ENCODE results near the gene KRT16. TPM values are rescaled to one million over a fixed set of nuclear protein-coding genes. Genes with fewer than 3 reads are reported as not detected.

Gene KRT16
- total and polyA plus RNA-seq, 2 of the 8 experiments (the other 6 are each of a cell fraction or from before 2014, with no cell fraction given) = not detected

- Histone ChIP-seq H3K18ac (ENCODE audit: extremely low read depth, low read length) (no peak overlapping the region), H2BK15ac (ENCODE audit: low read length) (no peak overlapping the region; the same call in 1 of the 2 replicates), H4K20me1 (replicated peaks in 1 of 2; ENCODE audit: control insufficient read depth in 1 of 2, insufficient read depth in 2 of 2, low read length in 2 of 2) (no peaks in the 10 kb centered on the region), H3K23me2 (ENCODE audit: low read depth, low read length) (no peaks in the 10 kb centered on the region), H3K9me3 (ENCODE audit: insufficient read depth in 2 of 2, low read depth in 1 of 2, low read length in 1 of 2) (no peaks in the 10 kb centered on the region), H4K8ac (ENCODE audit: extremely low read depth, insufficient read depth, low read length) (peak overlapping the region; percentile 74; the same call in 1 of the 2 replicates), H2BK5ac (ENCODE audit: low read depth, low read length) (0 out of 2 replicates have a peak overlapping the region, but pooled peaks have one; percentile 3), H3K36me3 (ENCODE audit: control insufficient read depth in 2 of 4, insufficient read depth in 4 of 4, low read length in 3 of 4) (no peaks in the 10 kb centered on the region), H3K4me1 (replicated peaks in 1 of 4; ENCODE audit: control insufficient read depth in 3 of 4, insufficient read depth in 4 of 4, low read length in 3 of 4) (peaks cover 0 to 19% (median 4%) of the 10 kb centered on the region in 4 experiments; a peak in 2 of 7 replicates), H4K91ac (replicated peaks; ENCODE audit: insufficient read length, low read length) (no peak overlapping the region), H3K4me2 (ENCODE audit: insufficient read depth in 1 of 2, low read depth in 2 of 2, low read length in 2 of 2) (no peak overlapping the region), H3K4ac (replicated peaks; ENCODE audit: insufficient read length, low read depth, low read length) (no peak overlapping the region), H2BK20ac (ENCODE audit: low read length) (peak overlapping the region; percentile 86; the same call in 1 of the 2 replicates), H3K9ac (replicated peaks in 1 of 4; ENCODE audit: extremely low read depth in 1 of 4, low read depth in 3 of 4, low read length in 3 of 4) (no peak overlapping the region), H3K27ac (ENCODE audit: low read depth, low read length) (no peak overlapping the region), H2AK5ac (ENCODE audit: low read depth, low read length) (no peak overlapping the region), H3K79me2 (ENCODE audit: control insufficient read depth in 1 of 2, insufficient read depth in 2 of 2, low read length in 2 of 2) (no peaks in the 10 kb centered on the region), H3K23ac (ENCODE audit: insufficient read length) (no peak overlapping the region), H2BK120ac (replicated peaks; ENCODE audit: low read depth, low read length) (no peak overlapping the region), H4K5ac (ENCODE audit: insufficient read length, low read depth, low read length) (no peak overlapping the region), H3K14ac (ENCODE audit: insufficient read length) (no peak overlapping the region), H3K4me3 (ENCODE audit: extremely low read depth in 1 of 4, insufficient read depth in 2 of 4, low read depth in 3 of 4, low read length in 4 of 4) (no peak overlapping the region), H3K27me3 (replicated peaks in 1 of 4; ENCODE audit: control insufficient read depth in 3 of 4, extremely low read depth in 1 of 4, insufficient read depth in 3 of 4, low read length in 3 of 4) (peaks cover 0 to 3% (median 0%) of the 10 kb centered on the region in 4 experiments; a peak in 1 of 7 replicates), H3K56ac (replicated peaks; ENCODE audit: insufficient read length, low read depth, low read length) (no peak overlapping the region), H2BK12ac (ENCODE audit: low read depth, low read length) (no peak overlapping the region), H2AFZ (ENCODE audit: low read length) (no peak overlapping the region), H3K79me1 (ENCODE audit: low read depth, low read length) (no peaks in the 10 kb centered on the region)
- WGBS, 2 experiments (ENCODE audit: extremely low coverage in 1 of 2, insufficient coverage in 1 of 2, insufficient read length in 1 of 2, insufficient replicate concordance in 2 of 2, low coverage in 1 of 2, low lambda C conversion rate in 2 of 2, missing lambda C conversion rate in 1 of 2) = 83% methylated on average over 7 of the region's 7 CpGs; no CpG with 5 or more reads in 1 of the 2 experiments
- DNase-seq (ENCODE audit: low read depth in 1 of 2, low spot score in 2 of 2) (no peak), FAIRE-seq (no peak)
- CTCF ChIA-PET (ENCODE audit: partially characterized antibody) = interaction anchor here (0.7 to 20.4 kb wide), 6 partner anchors 9 to 90 kb away, joined by 3 to 492 read pairs (median 4); no protein-coding TSS in a partner anchor
- POLR2A ChIA-PET (ENCODE audit: partially characterized antibody) = interaction anchor here (0.7 to 1.4 kb wide), 5 partner anchors 12 to 392 kb away, joined by 3 to 5 read pairs (median 4); partner anchors contain the start of gene KRT17
- no peak for TF ChIP-seq TBP (IDR thresholded peaks at IDR 0.05; ENCODE audit: low read depth, low read length)
- no peak for TF ChIP-seq TEAD4 (IDR thresholded peaks at IDR 0.05; ENCODE audit: low read depth, low read length)
- no peak for TF ChIP-seq CEBPB (IDR thresholded peaks at IDR 0.05; ENCODE audit: low read depth, low read length)
- TF ChIP-seq SP1 (IDR thresholded peaks at IDR 0.05; ENCODE audit: low read depth, low read length) = no peak
- no peak for TF ChIP-seq BRCA1 (IDR thresholded peaks at IDR 0.05; ENCODE audit: low read depth, low read length)
- TF ChIP-seq USF2 (IDR thresholded peaks at IDR 0.05; ENCODE audit: low read length) = no peak
- TF ChIP-seq, protein P1, sequence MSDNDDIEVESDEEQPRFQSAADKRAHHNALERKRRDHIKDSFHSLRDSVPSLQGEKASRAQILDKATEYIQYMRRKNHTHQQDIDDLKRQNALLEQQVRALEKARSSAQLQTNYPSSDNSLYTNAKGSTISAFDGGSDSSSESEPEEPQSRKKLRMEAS (IDR thresholded peaks at IDR 0.05) = no peak
- no peak for TF ChIP-seq RNF2 (IDR thresholded peaks at IDR 0.05; ENCODE audit: borderline replicate concordance, low read depth, low read length, missing control alignments, poor library complexity, severe bottlenecking)
- no peak for TF ChIP-seq HDAC6 (IDR thresholded peaks at IDR 0.05; ENCODE audit: low read depth, low read length)
Observed at GRCh38 chr17:41639492-41640473, 27.2 kb upstream of the KRT16 start.

Measured in H1 (cell line).